Measurements from ENCODE around the gene TMEM135.
"Not testable (repeated sequence)": the region's sequence is repeated elsewhere in the genome, so short reads cannot be mapped to it uniquely, and the experiment has no call there.

TMEM135 gene

DNA sequence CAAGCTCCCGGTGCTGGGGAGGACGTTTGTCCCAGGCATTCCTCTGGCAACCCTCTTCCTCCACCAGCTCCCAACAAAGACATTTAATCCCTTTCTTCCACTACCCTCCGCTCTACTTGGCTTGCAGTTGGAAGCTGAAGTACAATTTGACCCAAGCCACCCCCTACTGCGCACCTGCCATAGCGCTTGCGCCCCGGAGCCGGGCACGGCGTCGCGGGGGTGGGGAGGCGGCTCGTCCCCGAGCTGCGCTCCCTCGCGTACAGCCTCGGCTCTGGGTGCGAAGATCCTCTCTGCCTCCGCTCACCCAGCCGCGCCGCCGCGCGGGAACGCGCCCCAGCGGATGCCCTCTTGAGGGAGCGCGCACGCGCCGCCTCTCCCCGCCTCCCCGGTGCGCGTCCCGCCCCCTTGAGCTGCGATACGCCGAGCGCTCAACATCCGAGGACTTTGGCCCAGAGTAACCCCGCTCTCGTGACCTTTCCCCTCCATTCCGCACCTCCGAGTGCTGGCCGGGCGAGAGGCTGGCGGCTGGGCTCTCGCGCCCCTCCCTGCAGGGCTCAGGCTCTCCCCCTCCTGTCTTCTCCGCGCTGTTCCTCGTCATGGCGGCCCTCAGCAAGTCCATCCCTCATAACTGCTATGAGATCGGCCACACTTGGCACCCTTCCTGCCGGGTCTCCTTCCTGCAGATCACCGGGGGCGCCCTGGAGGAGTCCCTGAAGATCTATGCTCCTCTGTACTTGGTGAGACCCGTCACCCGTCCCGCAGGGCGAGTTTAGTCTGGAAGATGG lies at the start of gene TMEM135:
Gene TMEM135, plus strand, starts transcription at position 485 of the 785 bp plus-strand sequence. Its CDS starts 112 bp downstream, at position 597.
- H3K4me3 ChIP-seq (ENCODE audit: low read depth, low read length): peak within 1 kb of the TSS; percentile 99
- H3K27ac ChIP-seq: peak within 1 kb of the TSS; percentile 77
- DNase-seq: peak; percentile 98
- no peaks in the 10 kb centered on the region for H3K27me3 ChIP-seq (ENCODE audit: insufficient read depth, low read depth, severe bottlenecking)
- TF ChIP-seq, protein P1, sequence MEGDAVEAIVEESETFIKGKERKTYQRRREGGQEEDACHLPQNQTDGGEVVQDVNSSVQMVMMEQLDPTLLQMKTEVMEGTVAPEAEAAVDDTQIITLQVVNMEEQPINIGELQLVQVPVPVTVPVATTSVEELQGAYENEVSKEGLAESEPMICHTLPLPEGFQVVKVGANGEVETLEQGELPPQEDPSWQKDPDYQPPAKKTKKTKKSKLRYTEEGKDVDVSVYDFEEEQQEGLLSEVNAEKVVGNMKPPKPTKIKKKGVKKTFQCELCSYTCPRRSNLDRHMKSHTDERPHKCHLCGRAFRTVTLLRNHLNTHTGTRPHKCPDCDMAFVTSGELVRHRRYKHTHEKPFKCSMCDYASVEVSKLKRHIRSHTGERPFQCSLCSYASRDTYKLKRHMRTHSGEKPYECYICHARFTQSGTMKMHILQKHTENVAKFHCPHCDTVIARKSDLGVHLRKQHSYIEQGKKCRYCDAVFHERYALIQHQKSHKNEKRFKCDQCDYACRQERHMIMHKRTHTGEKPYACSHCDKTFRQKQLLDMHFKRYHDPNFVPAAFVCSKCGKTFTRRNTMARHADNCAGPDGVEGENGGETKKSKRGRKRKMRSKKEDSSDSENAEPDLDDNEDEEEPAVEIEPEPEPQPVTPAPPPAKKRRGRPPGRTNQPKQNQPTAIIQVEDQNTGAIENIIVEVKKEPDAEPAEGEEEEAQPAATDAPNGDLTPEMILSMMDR (IDR thresholded peaks at IDR 0.05; ENCODE audit: low read depth, low read length): peak; percentile 15; the same call in 1 of the 2 replicates
- peaks cover 2% of the 10 kb centered on the region; the same call in 1 of the 2 replicates for H3K36me3 ChIP-seq
- no peaks in the 10 kb centered on the region for H3K9me3 ChIP-seq (ENCODE audit: severe bottlenecking)

DNA sequence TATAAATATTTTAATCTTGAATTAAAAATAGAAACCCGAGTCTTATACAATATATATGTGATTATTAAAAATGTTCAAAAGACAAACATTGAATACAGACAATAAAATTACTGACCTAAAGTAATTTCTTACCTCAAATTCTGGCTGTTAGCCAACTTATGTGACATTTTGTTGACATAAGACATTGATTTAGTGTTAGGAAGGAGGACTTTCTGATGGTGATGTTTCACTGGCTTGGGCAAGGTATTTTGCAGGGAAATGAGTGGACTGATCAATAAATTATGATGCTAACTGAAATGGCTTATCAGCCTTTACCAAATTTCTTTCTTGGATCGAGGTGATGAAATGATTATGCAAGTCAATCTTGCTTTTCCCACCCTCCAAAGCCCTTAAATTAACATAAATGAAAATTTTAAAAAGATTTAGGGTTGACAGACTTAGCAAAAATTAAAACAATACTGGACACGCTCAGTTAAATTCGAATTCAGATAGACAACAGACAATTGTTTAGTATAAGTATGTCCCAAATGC lies 49.3 kb upstream of the TMEM135 start:
- TF ChIP-seq, protein P1 (IDR thresholded peaks at IDR 0.05; ENCODE audit: low read depth, low read length): no peak
- no peaks in the 10 kb centered on the region for H3K36me3 ChIP-seq
- H3K27ac ChIP-seq: no peak overlapping the region
- H3K9me3 ChIP-seq (ENCODE audit: severe bottlenecking): no peaks in the 10 kb centered on the region
- no peak for DNase-seq
- no peak overlapping the region for H3K4me3 ChIP-seq (ENCODE audit: low read depth, low read length)
- no peaks in the 10 kb centered on the region for H3K27me3 ChIP-seq (ENCODE audit: insufficient read depth, low read depth, severe bottlenecking)

DNA sequence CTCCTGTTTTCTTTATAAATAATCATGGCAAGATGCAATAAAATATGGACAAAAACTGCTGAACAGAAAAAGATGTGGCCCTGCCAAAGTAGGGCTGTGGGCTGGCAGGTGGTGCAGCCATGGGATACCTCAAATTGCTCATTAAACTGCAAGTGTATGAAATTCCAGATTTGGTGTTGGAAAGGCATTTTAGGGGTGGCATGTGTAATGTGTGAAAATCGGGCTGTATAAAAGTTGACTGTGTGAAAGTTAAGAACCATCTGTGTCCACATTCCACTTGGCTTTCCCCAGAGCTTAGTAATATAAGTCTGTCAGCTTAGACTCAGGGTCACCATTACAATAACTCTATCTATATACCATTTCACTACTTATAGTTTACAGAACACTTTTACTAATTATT lies 47.7 kb upstream of the TMEM135 start:
- Histone ChIP-seq H3K27me3 (ENCODE audit: insufficient read depth, low read depth, severe bottlenecking) (no peaks in the 10 kb centered on the region), H3K36me3 (no peaks in the 10 kb centered on the region), H3K9me3 (ENCODE audit: severe bottlenecking) (no peaks in the 10 kb centered on the region), H3K4me3 (ENCODE audit: low read depth, low read length) (no peak overlapping the region), H3K27ac (no peak overlapping the region)
- TF ChIP-seq, protein P1 (IDR thresholded peaks at IDR 0.05; ENCODE audit: low read depth, low read length): no peak
- no peak for DNase-seq

DNA sequence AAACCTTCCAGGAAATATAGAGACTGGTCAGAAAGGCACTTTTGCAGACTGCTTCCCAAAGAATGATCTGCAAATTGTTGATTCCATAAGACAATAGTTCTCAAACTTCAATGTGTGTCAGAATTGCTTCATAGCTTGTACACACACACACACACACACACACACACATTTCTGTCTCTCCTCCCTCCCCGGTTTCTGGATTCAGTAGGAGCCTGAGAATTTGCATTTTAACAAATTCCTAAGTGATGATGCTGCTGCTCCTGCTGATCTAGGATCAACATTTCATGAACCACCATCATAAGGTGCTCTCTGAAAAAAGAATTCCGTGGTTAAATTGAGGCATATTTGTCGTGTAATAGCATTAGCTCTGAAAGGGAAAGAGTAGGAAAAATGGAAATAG lies 47.2 kb upstream of the TMEM135 start:
- DNase-seq: no peak
- H3K27ac ChIP-seq: no peak overlapping the region

DNA sequence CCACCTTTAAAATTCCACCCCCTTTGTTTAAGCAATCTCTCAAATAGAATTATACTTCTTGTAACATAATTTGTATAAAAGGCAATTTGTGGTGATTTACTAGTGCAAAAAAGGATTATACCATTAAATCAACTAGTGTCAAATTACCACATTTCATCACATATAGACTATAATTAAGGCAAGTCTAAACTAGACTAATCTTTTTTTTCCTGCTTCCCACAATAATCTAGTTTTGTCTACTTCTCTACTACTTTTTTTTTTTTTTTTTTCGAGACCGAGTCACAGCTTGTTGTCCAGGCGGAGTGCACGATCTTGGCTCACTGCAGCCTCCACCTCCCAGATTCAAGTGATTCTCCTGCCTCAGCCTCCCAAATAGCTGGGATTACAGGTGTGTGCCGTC lies 46.4 kb upstream of the TMEM135 start:
- H3K27me3 ChIP-seq (ENCODE audit: insufficient read depth, low read depth, severe bottlenecking): no peaks in the 10 kb centered on the region
- H3K27ac ChIP-seq: no peak overlapping the region
- H3K36me3 ChIP-seq: no peaks in the 10 kb centered on the region
- H3K4me3 ChIP-seq (ENCODE audit: low read depth, low read length): no peak overlapping the region
- DNase-seq: no peak
- H3K9me3 ChIP-seq (ENCODE audit: severe bottlenecking): no peaks in the 10 kb centered on the region
- TF ChIP-seq, protein P1 (IDR thresholded peaks at IDR 0.05; ENCODE audit: low read depth, low read length): no peak

More for the DNA sequence above, 47.2 kb upstream of the TMEM135 start:
- H3K36me3 ChIP-seq: no peaks in the 10 kb centered on the region
- H3K27me3 ChIP-seq (ENCODE audit: insufficient read depth, low read depth, severe bottlenecking): no peaks in the 10 kb centered on the region
- TF ChIP-seq, protein P1 (IDR thresholded peaks at IDR 0.05; ENCODE audit: low read depth, low read length): no peak
- H3K9me3 ChIP-seq (ENCODE audit: severe bottlenecking): no peaks in the 10 kb centered on the region
- H3K4me3 ChIP-seq (ENCODE audit: low read depth, low read length): no peak overlapping the region

DNA sequence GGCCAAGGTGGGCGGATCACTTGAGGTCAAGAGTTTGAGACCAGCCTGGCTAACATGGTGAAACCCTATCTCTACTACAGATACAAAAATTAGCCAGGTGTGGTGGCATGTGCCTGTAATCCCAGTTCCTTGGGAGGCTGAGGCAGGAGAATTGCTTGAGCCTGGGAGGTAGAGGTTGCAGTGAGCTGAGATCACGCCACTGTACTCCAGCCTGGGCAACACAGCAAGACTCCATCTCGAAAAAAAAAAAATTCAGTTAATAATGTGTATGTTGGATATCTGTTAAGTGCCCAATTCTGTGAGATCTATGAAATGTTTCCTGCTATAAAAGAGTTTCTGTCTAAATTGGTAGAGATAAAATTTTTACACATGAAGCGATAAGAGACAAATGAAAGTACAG lies 45.4 kb upstream of the TMEM135 start:
- not testable (repeated sequence) for H3K36me3 ChIP-seq; H3K27me3 ChIP-seq (ENCODE audit: insufficient read depth, low read depth, severe bottlenecking); DNase-seq; H3K4me3 ChIP-seq (ENCODE audit: low read depth, low read length); H3K27ac ChIP-seq; H3K9me3 ChIP-seq (ENCODE audit: severe bottlenecking)

Measured in WERI-Rb-1 (cell line).